Mesothelial cell of epicardium (in vitro differentiated cells): Measurements from ENCODE around the gene PTTG1. TPM values are rescaled to one million over a fixed set of nuclear protein-coding genes. Genes with fewer than 3 reads are reported as not detected.

Experiments
- DNase-seq, 2 experiments: peaks; one replicate each; pipeline ENCODE4 v3.0.0; 2021; ENCODE audit warnings: low spot score in 2 of 2; ENCODE audit not compliant: unreplicated experiment in 2 of 2
- H3K27ac Mint-ChIP-seq: 2 replicates; pipeline ENCODE4 v1.8.0; 2021; ENCODE audit warnings: mixed read lengths
- H3K27me3 Mint-ChIP-seq: 2 replicates; pipeline ENCODE4 v1.8.0; 2021; ENCODE audit warnings: low read depth, mixed read lengths
- H3K36me3 Mint-ChIP-seq: 2 replicates; pipeline ENCODE4 v1.8.0; 2021; ENCODE audit warnings: mixed read lengths
- H3K4me1 Mint-ChIP-seq: 2 replicates; pipeline ENCODE4 v1.8.0; 2021; ENCODE audit warnings: mixed read lengths
- H3K4me3 Mint-ChIP-seq: 2 replicates; pipeline ENCODE4 v1.8.0; 2021; ENCODE audit warnings: mild to moderate bottlenecking, moderate library complexity, mixed read lengths
- H3K9me3 Mint-ChIP-seq: 2 replicates; pipeline ENCODE4 v1.8.0; 2021; ENCODE audit warnings: mixed read lengths
- total RNA-seq: library from RNA; stranded (reverse); gene quantifications from 3 replicates; pipeline ENCODE4 v1.2.1, GENCODE V29; 2021
- TF ChIP-seq, protein P1 (sequence below): fragments of 200-600 bp; sonication (generic); IDR thresholded peaks from one replicate; pipeline ENCODE4 v1.5.0; 2021; ENCODE audit warnings: antibody characterized with exemption; ENCODE audit not compliant: unreplicated experiment

Gene PTTG1
- total RNA-seq, 1 donor from 2014 or later: 43.3 TPM

DNA sequence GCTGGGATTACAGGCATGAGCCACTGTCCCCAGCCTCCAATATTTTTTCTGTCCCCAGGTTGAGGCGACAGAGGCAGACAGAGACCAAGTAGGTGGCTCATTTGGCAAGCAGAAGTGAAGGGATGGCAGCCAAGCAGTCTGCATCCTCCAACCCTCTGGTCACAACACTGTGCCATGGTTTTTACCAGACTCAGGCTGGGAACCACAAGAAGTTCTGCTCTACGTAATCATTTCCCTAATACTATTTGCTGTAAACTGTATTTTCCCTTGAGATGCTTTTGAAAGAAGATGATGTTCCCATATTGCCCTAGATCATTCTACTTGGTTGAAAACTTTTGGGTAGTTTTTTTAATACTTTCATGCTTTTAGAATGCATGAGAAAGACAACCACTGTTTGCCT lies 40.5 kb downstream of the PTTG1 start:
- H3K27ac Mint-ChIP-seq: no peak overlapping the region
- H3K36me3 Mint-ChIP-seq: no peaks in the 10 kb centered on the region
- peaks cover 9% of the 10 kb centered on the region for H3K9me3 Mint-ChIP-seq
- H3K4me3 Mint-ChIP-seq: no peak overlapping the region
- H3K27me3 Mint-ChIP-seq: no peaks in the 10 kb centered on the region
- no peak for DNase-seq
- TF ChIP-seq, protein P1, sequence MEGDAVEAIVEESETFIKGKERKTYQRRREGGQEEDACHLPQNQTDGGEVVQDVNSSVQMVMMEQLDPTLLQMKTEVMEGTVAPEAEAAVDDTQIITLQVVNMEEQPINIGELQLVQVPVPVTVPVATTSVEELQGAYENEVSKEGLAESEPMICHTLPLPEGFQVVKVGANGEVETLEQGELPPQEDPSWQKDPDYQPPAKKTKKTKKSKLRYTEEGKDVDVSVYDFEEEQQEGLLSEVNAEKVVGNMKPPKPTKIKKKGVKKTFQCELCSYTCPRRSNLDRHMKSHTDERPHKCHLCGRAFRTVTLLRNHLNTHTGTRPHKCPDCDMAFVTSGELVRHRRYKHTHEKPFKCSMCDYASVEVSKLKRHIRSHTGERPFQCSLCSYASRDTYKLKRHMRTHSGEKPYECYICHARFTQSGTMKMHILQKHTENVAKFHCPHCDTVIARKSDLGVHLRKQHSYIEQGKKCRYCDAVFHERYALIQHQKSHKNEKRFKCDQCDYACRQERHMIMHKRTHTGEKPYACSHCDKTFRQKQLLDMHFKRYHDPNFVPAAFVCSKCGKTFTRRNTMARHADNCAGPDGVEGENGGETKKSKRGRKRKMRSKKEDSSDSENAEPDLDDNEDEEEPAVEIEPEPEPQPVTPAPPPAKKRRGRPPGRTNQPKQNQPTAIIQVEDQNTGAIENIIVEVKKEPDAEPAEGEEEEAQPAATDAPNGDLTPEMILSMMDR: no peak
- H3K4me1 Mint-ChIP-seq: peaks cover 14% of the 10 kb centered on the region

DNA sequence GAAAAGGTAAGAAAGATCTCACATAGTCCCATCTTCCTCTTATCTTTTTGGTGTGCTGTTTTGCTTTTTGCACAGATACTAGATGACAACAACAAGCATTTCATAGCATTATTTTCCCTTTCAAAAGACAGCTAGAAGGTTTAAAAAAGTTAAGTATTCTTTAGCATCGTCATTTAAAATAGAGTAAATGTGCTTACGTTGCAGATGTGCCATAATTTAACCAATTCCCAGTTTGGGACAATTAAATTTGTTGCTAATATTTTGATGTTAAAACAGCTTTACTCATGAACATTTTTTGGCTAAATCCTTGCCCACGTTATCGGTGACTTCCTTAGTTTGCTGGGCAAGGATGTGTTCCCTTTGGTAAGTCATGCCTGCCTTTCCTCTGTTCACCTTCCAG lies 41.6 kb downstream of the PTTG1 start:
- H3K4me1 Mint-ChIP-seq: peaks cover 22% of the 10 kb centered on the region
- no peak overlapping the region for H3K4me3 Mint-ChIP-seq

DNA sequence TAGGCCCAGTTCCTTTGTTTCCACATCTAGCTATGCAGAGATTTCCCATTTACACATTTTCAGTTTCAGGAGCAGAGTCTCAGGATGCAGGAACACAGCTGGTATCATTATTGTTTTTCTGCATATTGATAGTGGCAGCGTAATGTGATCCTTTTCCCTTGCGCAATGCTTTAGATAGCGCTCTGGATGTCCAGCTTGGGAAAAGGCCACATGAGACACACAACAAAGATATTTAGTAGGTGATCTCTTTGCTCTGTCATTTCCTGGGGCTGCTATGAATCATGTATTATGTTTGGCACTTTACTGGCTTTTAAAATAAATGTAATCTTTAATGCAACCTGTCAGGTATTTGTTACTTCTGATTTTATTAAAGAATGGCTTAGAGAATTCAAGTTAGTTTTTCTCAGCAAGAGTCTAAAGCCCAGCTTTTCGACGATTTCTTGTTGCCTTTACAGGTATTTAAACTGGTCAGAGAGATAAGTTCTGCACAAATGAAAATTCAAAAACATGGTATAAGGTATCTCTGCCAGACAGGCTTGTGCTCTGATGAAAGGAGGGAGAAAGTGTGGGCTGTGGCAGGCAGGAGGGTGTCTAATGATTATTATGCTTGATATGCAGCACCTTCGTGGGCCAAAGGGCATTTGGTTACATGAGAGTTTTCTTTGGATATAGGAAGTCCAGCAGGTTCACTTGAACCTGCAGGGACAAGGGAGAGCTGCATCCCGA lies 42.2 kb downstream of the PTTG1 start:
- H3K4me1 Mint-ChIP-seq: peaks cover 26% of the 10 kb centered on the region
- H3K27ac Mint-ChIP-seq: no peak overlapping the region
- no peaks in the 10 kb centered on the region for H3K27me3 Mint-ChIP-seq
- peaks cover 9% of the 10 kb centered on the region for H3K9me3 Mint-ChIP-seq
- no peak for DNase-seq
- H3K36me3 Mint-ChIP-seq: no peaks in the 10 kb centered on the region
- TF ChIP-seq, protein P1: no peak
- no peak overlapping the region for H3K4me3 Mint-ChIP-seq

More for the DNA sequence above, 41.6 kb downstream of the PTTG1 start:
- TF ChIP-seq, protein P1: no peak
- DNase-seq: no peak
- no peaks in the 10 kb centered on the region for H3K27me3 Mint-ChIP-seq
- no peak overlapping the region for H3K27ac Mint-ChIP-seq
- H3K36me3 Mint-ChIP-seq: no peaks in the 10 kb centered on the region
- peaks cover 9% of the 10 kb centered on the region for H3K9me3 Mint-ChIP-seq

DNA sequence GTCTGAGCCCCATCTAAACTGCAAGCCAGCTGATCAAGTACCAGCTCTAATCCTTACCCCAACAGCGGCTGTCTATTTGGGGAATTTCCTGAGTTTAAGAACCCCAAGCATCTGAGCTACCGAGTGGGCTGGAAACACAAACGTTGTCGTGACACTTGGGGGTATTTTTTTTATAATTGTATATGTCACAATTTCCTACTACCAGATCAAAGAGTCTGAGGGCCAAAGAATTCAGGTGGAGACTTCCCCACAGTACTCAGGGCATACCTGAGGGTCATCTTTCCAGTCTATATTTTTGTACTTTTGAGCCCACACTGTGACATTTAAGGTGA lies 42.8 kb downstream of the PTTG1 start:
- TF ChIP-seq, protein P1: no peak
- Mint-ChIP-seq H3K36me3 (no peaks in the 10 kb centered on the region), H3K9me3 (peaks cover 5% of the 10 kb centered on the region), H3K27ac (no peak overlapping the region), H3K4me1 (peaks cover 26% of the 10 kb centered on the region), H3K4me3 (no peak overlapping the region), H3K27me3 (no peaks in the 10 kb centered on the region)
- DNase-seq: no peak

DNA sequence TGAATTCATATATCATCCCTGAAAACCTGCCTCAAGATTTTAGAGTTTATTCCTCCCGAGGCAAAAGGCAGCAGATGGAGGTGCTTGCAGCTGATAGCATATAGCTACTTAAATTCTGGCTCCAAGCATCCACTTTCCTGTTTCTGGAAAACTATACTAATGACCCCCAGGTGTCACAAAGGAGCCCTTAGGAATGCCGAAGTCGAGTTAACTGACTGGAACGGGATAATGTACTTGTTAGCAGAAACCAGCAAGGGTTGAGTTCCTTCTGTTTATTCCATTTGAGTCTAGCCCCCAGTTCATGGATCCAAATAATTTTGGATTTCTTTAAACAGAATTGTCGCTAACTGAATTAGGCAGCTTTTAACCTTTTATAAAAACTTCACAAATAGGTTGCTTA lies 44.5 kb downstream of the PTTG1 start:
- Mint-ChIP-seq H3K9me3 (peaks cover 4% of the 10 kb centered on the region), H3K4me3 (no peak overlapping the region), H3K36me3 (no peaks in the 10 kb centered on the region), H3K4me1 (peaks cover 28% of the 10 kb centered on the region), H3K27ac (no peak overlapping the region), H3K27me3 (no peaks in the 10 kb centered on the region)
- TF ChIP-seq, protein P1: no peak
- no peak for DNase-seq
